Memory B cell (primary cell): Measurements from ENCODE around the gene OPCML.

Source experiments
- ATAC-seq: fragments of 150-1000 bp; cut with Tn5 transposase; 2 replicates; pipeline ENCODE4 v1.10.0; 2021; ENCODE audit warnings: low read depth, mild to moderate bottlenecking, moderate library complexity
- DNase-seq, 2 donors: peaks; one replicate each; pipeline ENCODE4 v3.0.0; 2022; ENCODE audit warnings: low spot score in 2 of 2
- H3K27ac Mint-ChIP-seq: one replicate; pipeline ENCODE4 v1.8.0; 2022; ENCODE audit warnings: mild to moderate bottlenecking, moderate library complexity, mixed read lengths
- H3K27me3 Mint-ChIP-seq: one replicate; pipeline ENCODE4 v1.8.0; 2022; ENCODE audit warnings: mixed read lengths
- H3K36me3 Mint-ChIP-seq: one replicate; pipeline ENCODE4 v1.8.0; 2022; ENCODE audit warnings: mild to moderate bottlenecking, mixed read lengths
- H3K4me1 Mint-ChIP-seq: one replicate; pipeline ENCODE4 v1.8.0; 2022; ENCODE audit warnings: mixed read lengths
- H3K4me3 Mint-ChIP-seq: one replicate; pipeline ENCODE4 v1.8.0; 2022; ENCODE audit warnings: mild to moderate bottlenecking, moderate library complexity, mixed read lengths
- H3K9me3 Mint-ChIP-seq: one replicate; pipeline ENCODE4 v1.8.0; 2022; ENCODE audit warnings: mixed read lengths

Gene OPCML

DNA sequence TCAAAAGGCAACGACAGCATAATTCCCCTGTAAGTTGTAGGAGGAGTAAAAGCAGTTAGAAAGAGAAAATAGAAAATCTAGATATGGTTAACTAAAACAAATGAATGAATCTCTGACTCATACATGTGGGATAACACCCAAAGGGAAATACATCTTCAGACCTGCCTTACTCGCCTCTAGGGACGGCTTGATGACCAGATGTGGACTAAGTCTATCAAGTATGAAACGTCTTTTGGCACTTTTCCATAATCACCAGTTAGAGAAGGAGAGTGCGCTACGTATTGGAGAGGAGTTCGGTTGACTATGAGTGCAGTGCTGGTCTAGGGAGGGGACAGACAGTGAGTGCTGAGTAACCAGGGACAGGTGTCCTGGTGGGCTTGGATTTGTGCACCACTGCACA lies 459.9 kb downstream of the OPCML start:
- Mint-ChIP-seq H3K4me1 (no peaks in the 10 kb centered on the region), H3K36me3 (no peaks in the 10 kb centered on the region), H3K9me3 (no peaks in the 10 kb centered on the region), H3K4me3 (no peak overlapping the region), H3K27ac (no peak overlapping the region), H3K27me3 (no peaks in the 10 kb centered on the region)
- DNase-seq = no peak
- ATAC-seq = no peak

DNA sequence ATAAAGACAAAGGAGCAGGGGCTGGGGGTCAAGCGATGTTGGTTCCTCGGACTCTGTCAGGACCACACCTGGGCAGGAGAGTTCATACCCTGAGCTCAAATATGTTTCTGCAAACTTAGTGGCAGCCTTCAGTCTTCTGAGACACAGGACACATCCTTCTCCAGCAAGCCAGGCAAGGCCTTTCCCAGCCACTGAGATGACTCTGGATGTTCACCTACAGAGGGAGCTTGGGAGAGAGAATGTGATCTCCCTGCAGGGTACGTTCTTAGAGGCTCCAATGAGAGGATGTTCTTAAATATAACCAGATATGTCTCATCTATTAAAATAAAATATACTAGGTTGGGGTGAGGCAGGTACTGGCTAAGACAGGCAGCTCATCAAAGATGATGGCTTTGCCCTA lies 461.5 kb downstream of the OPCML start:
- Mint-ChIP-seq H3K27me3 (peaks cover 3% of the 10 kb centered on the region), H3K4me3 (no peak overlapping the region), H3K4me1 (no peaks in the 10 kb centered on the region), H3K9me3 (no peaks in the 10 kb centered on the region), H3K27ac (no peak overlapping the region), H3K36me3 (no peaks in the 10 kb centered on the region)
- DNase-seq = no peak
- no peak for ATAC-seq

DNA sequence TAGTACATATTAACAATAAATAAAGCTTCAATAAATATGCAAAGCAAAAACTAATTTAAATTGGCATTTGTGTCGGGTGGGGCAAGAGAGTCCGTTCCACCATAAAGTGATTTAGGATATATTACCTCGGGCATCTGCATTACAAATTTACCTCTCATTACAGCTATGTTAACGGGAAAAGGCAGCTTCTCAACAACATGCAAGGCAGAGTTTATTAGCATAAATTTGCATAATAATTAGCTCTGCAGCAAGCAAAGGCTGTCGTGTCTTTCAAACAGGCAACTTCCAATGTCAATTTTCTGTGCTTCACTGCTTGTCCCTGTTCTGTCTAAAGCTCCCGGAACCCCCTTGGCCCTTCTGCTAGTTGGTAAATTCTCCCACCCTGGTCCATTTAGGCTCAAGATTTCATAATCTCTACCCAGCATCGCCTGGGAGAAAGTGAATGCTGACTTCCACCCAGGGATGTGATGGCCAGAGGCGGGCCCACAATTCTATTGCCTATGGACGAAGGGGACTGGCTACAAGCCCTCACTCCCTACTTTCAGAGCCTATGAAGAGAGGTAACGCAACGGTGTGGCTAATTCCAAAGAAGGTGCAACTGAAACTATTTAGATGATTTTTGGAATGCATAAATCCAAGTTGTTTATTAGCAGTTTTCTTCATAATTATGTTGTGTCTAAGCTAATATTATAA lies 462.1 kb downstream of the OPCML start:
- Mint-ChIP-seq H3K4me1 (no peaks in the 10 kb centered on the region), H3K27ac (no peak overlapping the region), H3K36me3 (no peaks in the 10 kb centered on the region), H3K9me3 (no peaks in the 10 kb centered on the region), H3K27me3 (peaks cover 5% of the 10 kb centered on the region), H3K4me3 (no peak overlapping the region)
- DNase-seq (no peak), ATAC-seq (no peak)

DNA sequence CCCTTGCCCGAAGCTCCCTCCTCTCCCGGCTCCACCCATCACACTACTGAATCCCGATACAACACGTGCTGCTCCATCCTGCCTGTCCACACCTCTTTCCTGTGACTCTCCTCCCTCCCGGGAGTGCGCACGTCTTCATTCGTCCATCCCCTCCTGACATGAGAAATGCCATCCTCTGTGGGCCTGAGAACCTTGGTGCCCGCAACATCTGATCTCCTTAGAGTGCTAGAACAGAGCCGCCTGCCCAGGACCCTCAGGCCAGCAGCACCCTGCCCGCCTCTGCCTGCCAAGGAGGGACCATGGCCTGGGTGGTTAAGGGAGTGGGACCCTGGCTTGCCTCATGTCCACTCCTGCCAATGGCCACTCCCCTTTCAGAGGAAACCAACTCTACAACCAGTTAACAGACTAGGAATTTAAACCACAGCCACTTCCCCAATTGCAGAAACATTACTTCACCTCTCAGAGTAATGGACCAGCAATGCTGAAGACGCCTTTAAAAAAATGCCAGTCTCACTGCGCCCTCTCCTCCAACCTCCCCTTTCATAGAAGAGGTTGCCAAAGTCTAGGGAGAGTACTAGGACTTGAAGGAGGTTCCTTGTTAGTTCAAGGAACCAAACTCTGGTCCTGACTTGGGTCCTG lies 466.3 kb downstream of the OPCML start:
- Mint-ChIP-seq H3K4me1 (no peaks in the 10 kb centered on the region), H3K9me3 (no peaks in the 10 kb centered on the region), H3K4me3 (no peak overlapping the region), H3K27ac (no peak overlapping the region), H3K36me3 (no peaks in the 10 kb centered on the region), H3K27me3 (peaks cover 9% of the 10 kb centered on the region)
- no peak for ATAC-seq
- no peak for DNase-seq

DNA sequence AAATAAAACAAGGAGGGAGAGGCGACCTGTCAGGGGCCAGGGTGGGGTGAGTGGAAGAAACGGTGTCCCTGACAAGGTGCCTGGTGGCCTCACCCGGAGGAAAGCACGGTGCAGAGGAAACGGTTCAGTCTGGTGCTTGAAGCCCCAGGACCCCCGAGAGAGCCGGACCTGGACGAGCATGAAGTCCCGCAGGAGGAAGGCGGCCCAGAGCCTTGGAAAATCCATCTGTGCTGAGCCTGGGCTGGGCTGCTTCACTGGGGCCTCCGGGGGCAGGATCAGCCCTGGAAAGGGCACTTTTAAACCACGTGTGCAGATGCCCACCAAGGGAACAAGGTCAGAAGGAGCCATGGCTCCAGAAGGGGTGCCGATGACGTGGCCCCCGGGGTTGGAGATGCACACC lies 467.3 kb downstream of the OPCML start:
- DNase-seq (no peak), ATAC-seq (no peak)
- Mint-ChIP-seq H3K9me3 (no peaks in the 10 kb centered on the region), H3K36me3 (no peaks in the 10 kb centered on the region), H3K27ac (no peak overlapping the region), H3K4me3 (no peak overlapping the region), H3K4me1 (no peaks in the 10 kb centered on the region), H3K27me3 (peaks cover 9% of the 10 kb centered on the region)

DNA sequence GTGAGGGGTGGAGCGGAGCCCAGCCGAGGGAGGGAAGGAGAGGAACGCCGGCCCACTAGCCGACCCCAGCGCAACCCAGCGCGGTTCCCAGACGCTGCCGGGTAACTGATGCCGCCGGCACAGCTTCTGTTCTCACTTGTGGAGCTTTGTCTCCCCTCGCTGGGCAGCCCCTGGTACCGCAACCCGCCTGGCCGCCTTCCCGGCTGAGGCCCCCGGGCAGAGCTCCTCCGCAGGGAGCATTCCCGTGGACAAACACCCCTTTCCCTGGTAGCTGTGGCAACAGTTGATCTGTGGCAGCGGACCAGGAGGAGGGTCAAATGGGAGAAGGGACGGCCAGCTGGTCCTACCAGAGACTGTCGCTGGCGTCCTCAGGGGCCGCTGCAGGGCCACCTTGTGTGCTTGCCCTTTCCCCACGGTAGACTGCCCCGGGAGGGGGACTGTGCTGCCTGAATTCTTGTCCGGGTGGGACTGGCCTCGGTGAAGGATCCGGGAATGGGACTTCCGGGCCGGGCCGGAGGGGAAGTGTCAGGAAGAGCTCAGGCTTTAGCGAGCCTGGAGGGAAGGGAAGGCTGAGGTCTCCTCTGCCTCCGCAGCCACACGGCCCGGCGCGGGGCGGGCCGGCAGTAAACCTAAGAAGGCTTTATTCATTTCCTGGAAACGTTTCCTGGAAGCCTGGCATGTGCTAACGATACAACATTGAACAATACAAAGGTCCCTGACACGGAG lies 468.0 kb downstream of the OPCML start:
- Mint-ChIP-seq H3K36me3 (no peaks in the 10 kb centered on the region), H3K4me1 (no peaks in the 10 kb centered on the region), H3K4me3 (no peak overlapping the region), H3K9me3 (no peaks in the 10 kb centered on the region), H3K27me3 (peaks cover 9% of the 10 kb centered on the region), H3K27ac (no peak overlapping the region)
- no peak for ATAC-seq
- no peak for DNase-seq

DNA sequence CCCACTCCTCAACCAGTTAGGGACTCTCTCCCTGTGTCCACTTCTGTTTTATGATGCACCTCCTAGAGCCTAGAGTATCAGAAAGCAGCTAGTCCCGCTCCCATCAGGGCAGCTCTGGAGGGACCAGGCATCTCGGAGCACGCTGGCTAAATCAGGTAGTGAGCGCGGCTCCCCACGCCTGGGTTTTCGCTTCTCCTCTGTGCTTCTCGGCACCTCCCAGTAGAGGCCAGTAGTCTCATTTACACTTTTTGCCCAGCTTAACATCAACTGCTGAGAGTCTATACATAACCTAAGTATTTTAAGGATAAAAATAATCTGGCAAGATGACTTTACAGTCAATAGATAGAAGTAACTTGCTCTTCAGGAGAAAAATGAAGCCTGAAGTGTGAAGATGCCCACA lies 473.8 kb downstream of the OPCML start:
- ATAC-seq (no peak), DNase-seq (no peak)
- H3K36me3 Mint-ChIP-seq = no peaks in the 10 kb centered on the region
- no peak overlapping the region for H3K4me3 Mint-ChIP-seq
- H3K9me3 Mint-ChIP-seq = no peaks in the 10 kb centered on the region
- H3K27ac Mint-ChIP-seq = no peak overlapping the region
- H3K4me1 Mint-ChIP-seq = no peaks in the 10 kb centered on the region
- no peaks in the 10 kb centered on the region for H3K27me3 Mint-ChIP-seq

DNA sequence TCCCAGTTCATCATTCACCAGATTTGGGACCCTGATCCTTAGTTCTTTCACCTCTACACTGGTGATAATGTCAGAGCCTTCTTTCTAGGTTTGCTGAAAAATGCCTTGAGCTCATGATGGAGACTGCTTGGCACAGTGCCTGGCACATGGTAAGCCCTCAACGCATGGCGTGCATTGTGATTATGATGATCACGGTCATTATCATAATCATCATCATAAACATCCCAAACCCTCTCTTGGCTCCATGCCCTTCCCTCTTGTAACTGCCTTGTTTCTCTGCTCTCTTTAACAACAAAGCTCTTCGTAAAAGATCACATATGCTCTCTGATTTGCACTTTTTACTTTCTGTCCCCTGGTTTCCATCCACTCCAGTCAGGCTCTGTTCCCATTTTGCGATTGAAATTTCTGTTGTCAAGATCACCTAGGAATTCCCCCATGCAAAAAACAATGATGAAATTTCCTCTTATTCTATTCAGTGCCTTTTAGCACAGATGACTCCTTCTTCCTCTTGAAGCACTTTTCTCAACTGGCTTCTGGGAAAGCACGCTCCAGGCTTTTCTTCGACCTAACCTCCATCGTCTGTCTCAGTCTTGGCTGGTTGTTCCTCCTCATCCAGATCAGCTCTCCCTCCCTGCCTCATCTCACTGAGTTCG lies 479.1 kb downstream of the OPCML start:
- Mint-ChIP-seq H3K4me1 (no peaks in the 10 kb centered on the region), H3K36me3 (no peaks in the 10 kb centered on the region), H3K27me3 (no peaks in the 10 kb centered on the region), H3K4me3 (no peak overlapping the region), H3K9me3 (peaks cover 3% of the 10 kb centered on the region), H3K27ac (no peak overlapping the region)
- DNase-seq = no peak
- no peak for ATAC-seq

DNA sequence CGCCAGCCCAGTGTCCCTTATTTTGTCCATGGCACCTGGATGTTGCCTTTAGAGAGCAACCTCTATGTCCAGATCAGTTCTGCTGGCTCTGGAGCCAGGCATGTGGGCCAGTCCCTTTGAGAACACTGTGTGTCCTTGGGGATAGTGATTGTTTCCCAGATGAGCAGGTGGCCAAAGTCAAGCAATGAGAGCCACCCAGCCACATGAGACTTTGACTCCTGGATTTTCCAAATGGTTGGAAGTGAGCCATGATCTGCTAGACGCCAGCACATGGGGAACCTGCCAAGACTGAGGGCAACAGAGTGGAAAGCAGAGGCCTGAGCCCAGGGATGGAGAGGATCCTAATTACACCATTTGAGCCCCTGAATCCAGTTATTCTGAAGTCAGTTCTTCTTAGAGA lies 479.8 kb downstream of the OPCML start:
- Mint-ChIP-seq H3K4me3 (no peak overlapping the region), H3K9me3 (peaks cover 3% of the 10 kb centered on the region), H3K36me3 (no peaks in the 10 kb centered on the region), H3K4me1 (no peaks in the 10 kb centered on the region), H3K27ac (no peak overlapping the region), H3K27me3 (no peaks in the 10 kb centered on the region)
- ATAC-seq (no peak), DNase-seq (no peak)

DNA sequence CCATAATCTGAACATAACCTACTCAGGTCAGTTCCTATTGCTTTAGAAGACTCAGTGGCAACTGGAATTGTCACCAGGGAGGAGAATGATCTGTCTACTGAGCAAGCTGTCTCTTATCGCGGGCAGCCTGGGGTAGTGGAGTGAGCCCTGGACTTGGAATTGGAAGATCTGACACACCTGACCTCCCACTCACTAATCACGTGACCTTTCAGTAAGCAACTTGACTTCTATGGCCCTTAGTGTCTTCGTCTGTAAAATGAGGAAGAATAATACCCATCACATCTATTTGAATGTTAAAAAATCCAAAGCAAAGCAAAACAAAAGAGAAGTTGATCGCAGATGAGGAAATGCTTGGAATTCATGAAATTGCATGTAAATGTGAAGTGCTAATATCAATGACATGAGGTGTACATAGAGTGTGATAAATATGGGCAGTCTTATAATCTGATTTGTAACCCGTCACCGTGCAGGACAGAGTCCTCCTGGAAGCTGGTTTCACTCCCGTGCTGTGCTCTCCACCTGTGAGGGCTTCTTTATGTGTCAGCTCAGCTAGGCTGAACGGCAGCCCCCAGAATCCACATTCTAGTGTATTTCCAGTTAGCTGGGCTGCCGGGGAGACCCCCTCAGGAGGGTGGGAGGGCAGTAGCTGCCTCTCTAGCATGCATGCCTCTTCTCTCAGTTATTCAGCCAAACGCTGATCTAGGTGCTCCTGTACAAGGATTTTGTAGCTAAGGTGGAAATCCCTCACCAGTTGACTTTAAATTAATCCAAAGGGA lies 482.9 kb downstream of the OPCML start:
- H3K27ac Mint-ChIP-seq = no peak overlapping the region
- DNase-seq (no peak), ATAC-seq (no peak)
- H3K4me3 Mint-ChIP-seq = no peak overlapping the region
- no peaks in the 10 kb centered on the region for H3K36me3 Mint-ChIP-seq
- peaks cover 3% of the 10 kb centered on the region for H3K9me3 Mint-ChIP-seq
- no peaks in the 10 kb centered on the region for H3K4me1 Mint-ChIP-seq
- no peaks in the 10 kb centered on the region for H3K27me3 Mint-ChIP-seq

DNA sequence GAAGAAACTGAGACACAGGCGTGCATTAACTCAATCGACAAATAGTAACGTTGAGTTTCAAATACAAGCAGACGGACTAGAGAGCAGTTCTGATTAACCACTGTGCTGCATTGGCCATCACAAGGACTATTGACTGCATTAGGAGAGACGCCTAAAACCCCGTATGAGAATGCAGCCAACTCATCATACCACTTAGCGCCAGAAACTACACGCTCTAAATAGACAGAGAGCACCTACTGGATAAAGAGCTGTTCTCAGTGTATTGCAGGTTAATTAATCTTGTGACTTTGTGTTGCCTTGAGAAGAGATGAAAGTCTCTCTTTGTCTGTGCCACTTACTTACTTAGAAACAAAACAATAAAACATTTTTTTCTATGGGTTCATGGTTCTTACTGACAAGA lies 484.0 kb downstream of the OPCML start:
- Mint-ChIP-seq H3K9me3 (peaks cover 3% of the 10 kb centered on the region), H3K36me3 (no peaks in the 10 kb centered on the region), H3K4me1 (no peaks in the 10 kb centered on the region), H3K27ac (no peak overlapping the region), H3K4me3 (no peak overlapping the region), H3K27me3 (no peaks in the 10 kb centered on the region)
- no peak for DNase-seq
- no peak for ATAC-seq

DNA sequence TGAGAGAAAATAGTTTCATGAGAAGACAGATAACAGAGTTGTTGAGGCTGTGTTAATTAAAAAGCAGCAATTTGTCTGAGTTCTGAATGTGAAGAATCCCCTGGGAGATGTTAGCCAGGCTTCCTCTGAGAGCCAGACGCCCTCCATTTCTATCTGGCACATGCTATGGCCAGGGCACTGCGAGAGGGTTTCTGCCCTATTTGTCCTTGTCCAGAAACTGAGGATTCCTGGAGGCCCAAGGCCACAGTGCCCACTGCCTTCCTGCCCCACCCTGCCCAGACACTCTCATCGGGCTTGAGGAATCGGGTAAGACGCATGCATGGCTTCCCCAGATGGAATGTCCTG lies 484.6 kb downstream of the OPCML start:
- Mint-ChIP-seq H3K4me3 (no peak overlapping the region), H3K4me1 (no peaks in the 10 kb centered on the region), H3K9me3 (peaks cover 3% of the 10 kb centered on the region), H3K36me3 (no peaks in the 10 kb centered on the region), H3K27me3 (no peaks in the 10 kb centered on the region), H3K27ac (no peak overlapping the region)
- DNase-seq (no peak), ATAC-seq (no peak)

DNA sequence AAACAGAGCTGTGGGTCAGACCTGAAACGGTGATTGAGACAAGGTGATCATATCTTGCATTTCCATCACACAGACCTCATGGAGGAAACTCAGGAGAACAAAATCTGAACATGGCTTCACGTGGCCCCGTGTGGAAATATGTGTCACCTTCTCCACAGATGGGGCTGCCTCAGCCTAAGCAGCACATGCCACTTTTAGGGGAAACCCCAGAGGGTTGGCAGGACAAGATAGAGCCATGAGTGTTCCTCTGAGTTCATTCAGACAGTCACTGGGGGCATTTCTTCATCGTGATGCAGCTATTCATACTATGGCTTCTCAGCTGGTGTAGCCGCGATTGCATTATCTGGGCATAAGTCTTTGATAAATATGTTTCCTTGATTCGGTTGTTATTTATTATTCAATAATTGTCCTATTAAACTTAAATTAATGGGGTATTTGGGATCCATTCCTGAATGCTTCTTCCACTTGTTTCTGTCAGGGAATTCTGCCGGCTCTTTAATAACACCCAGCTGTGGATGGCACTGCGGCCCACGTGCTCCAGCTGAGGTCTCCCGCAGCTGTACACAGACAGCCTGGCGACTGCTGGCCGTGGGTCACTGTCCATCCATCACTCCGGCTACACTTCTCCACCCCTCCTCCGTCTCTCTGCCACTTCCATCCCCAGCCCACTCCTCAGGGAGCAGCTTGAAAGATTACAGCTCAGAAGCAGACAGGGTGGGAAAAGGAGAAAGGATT lies 485.1 kb downstream of the OPCML start:
- Mint-ChIP-seq H3K9me3 (peaks cover 3% of the 10 kb centered on the region), H3K27ac (no peak overlapping the region), H3K36me3 (no peaks in the 10 kb centered on the region), H3K27me3 (no peaks in the 10 kb centered on the region), H3K4me3 (no peak overlapping the region), H3K4me1 (no peaks in the 10 kb centered on the region)
- DNase-seq (no peak), ATAC-seq (no peak)
